Testis (tissue), 2 donors: ENCODE data around the gene GPR153.

Source experiments
- POLR2A ChIP-seq: fragments of 450-650 bp; IDR thresholded peaks from one replicate; pipeline ENCODE4 v1.6.1; 2017; ENCODE audit warnings: antibody characterized with exemption, mild to moderate bottlenecking, moderate library complexity
- TF ChIP-seq, protein P1 (sequence below), 3 experiments: fragments of 450-650 bp in 2 of 3; fragments of 200-600 bp in 1 of 3; sonication (generic) in 1 of 3; IDR thresholded peaks; one replicate each; pipeline ENCODE4 v1.5.1; 2016 to 2019; ENCODE audit warnings: antibody characterized with exemption in 3 of 3, mild to moderate bottlenecking in 2 of 3, moderate library complexity in 1 of 3

DNA sequence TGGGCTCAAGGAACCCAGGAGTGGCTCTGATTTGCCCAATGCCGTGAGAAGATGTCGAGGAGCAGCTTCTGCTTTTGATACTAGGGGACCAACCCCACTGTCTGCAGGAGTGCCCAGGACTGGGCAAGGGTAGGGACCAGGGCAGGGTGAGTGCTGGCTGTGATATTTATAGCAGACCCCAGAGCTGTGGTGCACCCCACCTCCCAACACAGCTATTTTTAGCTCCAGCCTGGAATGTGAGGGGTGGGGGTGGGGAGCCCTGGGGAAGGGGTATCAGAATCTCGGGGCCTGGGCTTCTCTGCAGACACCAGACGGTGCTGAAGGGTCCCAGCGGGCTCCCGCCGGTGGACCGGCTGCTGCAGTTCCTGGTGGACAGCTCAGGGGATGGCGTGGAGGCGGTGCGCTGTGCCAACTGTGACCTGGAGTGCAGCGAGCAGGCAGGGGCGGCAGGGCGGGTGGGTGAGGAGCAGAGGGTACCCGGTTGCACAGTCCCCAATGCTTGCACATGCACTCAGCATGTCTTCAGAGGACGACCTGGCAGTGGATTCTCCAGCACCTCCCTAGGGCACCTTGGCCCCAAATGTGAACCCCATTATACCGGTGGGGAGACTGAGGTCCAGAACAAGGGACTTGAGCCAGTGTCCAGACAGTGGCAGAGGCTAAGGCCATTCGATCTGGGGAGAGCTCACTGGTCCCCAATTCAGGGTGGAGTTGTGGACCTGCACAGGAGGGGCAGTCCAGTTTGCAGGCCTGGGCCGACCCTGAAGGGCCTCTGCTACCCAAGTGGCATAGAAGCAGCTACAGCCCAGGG lies 53.6 kb downstream of the GPR153 start:
- TF ChIP-seq, protein P1, sequence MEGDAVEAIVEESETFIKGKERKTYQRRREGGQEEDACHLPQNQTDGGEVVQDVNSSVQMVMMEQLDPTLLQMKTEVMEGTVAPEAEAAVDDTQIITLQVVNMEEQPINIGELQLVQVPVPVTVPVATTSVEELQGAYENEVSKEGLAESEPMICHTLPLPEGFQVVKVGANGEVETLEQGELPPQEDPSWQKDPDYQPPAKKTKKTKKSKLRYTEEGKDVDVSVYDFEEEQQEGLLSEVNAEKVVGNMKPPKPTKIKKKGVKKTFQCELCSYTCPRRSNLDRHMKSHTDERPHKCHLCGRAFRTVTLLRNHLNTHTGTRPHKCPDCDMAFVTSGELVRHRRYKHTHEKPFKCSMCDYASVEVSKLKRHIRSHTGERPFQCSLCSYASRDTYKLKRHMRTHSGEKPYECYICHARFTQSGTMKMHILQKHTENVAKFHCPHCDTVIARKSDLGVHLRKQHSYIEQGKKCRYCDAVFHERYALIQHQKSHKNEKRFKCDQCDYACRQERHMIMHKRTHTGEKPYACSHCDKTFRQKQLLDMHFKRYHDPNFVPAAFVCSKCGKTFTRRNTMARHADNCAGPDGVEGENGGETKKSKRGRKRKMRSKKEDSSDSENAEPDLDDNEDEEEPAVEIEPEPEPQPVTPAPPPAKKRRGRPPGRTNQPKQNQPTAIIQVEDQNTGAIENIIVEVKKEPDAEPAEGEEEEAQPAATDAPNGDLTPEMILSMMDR (IDR thresholded peaks at IDR 0.05) = no peak
- TF ChIP-seq POLR2A = no peak
